B cell (primary cell): ENCODE data around the gene KRTAP20-1.

ENCODE experiments used
- CTCF ChIP-seq: fragments of 200-600 bp; IDR thresholded peaks from one replicate; pipeline ENCODE4 v1.8.0; 2022; ENCODE audit warnings: antibody characterized with exemption, mild to moderate bottlenecking
- EZH2 ChIP-seq: IDR thresholded peaks from 2 replicates; pipeline ENCODE4 v1.6.1; 2012; ENCODE audit warnings: borderline replicate concordance, low read depth, mild to moderate bottlenecking, moderate library complexity, low read length; ENCODE audit not compliant: insufficient read depth, poor library complexity, severe bottlenecking

GRCh38 chr21:30646904-30647414 is 30.7 kb downstream of the KRTAP20-1 start:
- no peak for TF ChIP-seq CTCF
- TF ChIP-seq EZH2 = no peak
